Measurements from ENCODE around the gene TCP11. TPM values are rescaled to one million over a fixed set of nuclear protein-coding genes. Genes with fewer than 3 reads are reported as not detected.

Gene TCP11
- total RNA-seq, 1 donor from 2014 or later = not detected

DNA sequence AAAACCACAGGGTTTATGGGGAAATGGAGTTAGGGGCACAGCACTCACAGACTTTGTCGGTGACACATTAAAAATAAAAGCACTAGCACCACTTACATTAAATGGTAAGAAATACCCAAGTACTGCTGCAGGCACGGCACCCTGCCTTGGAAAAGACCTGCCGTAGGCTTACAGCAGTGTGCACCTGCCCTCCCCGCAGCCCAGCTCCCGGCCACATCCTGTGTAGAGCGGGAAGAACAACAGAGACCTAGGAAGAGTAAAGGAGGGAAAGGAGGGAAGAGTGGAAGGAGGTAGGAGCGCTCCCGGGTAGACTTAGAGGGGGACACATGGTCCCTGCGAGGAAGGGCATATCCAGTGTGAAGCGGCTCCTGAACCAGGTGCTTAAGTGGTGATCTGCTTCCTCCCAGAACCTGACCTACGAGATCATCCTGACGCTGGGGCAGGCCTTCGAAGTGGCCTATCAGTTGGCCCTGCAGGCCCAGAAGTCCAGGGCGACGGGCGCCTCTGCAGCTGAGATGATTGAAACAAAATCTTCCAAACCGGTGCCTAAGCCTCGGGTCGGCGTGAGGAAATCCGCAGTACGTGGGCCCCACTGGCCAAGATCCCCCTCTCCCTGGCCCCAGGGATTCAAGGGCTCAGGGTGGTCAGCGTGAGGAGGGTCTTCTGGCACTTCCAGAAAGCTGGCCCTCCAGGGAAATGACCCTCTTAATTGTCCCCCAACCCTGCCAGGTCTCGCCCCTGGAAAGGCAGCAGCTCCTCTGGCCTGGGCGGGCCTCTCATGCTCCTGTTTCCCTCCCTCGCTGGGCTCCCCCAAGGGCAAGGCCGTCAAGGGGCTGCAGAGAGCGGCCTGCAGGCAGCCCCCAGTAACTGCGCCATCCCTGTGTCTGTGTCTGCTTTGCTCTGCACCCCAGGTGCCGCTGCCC is 55.5 kb downstream of the TCP11 start:
- Mint-ChIP-seq H3K36me3 (ENCODE audit: low read depth) (peaks cover 68% of the 10 kb centered on the region), H3K27me3 (no peaks in the 10 kb centered on the region)
- CTCF ChIA-PET = no interaction called here

DNA sequence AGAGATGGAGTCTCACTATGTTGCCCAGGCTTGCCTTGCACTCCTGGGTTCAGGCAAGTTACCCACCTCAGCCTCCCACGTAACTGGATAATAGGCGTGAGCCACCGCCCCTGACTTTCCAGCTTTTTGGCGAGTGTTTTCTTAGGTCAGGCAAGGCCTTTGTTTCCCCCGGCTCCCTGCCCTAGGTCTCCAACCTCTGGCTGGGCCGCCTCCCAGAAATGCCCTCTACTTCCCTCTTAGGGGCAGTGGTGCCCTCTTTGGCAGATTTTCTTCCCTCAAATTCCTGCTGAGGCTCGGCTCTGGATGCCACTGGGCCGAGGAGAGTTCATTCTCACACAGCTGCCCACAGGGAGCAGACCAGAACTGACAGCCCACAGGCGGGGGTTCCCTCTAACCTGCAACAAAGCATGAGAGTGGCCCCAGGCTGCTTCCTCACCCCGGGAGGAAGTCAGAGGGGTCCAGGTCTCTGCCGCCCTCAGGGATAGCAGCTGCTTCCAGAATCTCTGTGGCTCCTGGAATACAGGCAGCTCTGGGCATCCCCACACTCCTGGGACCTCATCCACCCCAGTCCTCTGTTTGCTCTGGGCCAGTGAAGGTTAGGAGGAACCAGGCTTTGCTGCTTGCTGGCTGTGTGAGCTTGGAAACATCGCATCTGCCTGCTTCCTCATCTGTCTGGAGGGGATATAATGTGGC is 56.5 kb downstream of the TCP11 start:
- no peaks in the 10 kb centered on the region for H3K9me3 Mint-ChIP-seq
- no peak overlapping the region for H3K27ac Mint-ChIP-seq
- H3K36me3 Mint-ChIP-seq (ENCODE audit: low read depth) = peaks cover 73% of the 10 kb centered on the region
- no peaks in the 10 kb centered on the region for H3K4me1 Mint-ChIP-seq
- no peak overlapping the region for H3K4me3 Mint-ChIP-seq
- intact Hi-C loops (cut with micrococcal nuclease) = no loop called here
- ChIA-PET CTCF (no interaction called here), POLR2A (no interaction called here)
- no peak for DNase-seq
- ATAC-seq (ENCODE audit: low read depth) = no peak
- TF ChIP-seq CTCF (IDR thresholded peaks at IDR 0.05) = no peak
- no peaks in the 10 kb centered on the region for H3K27me3 Mint-ChIP-seq

More for the DNA sequence above, 55.5 kb downstream of the TCP11 start:
- DNase-seq (no peak), ATAC-seq (ENCODE audit: low read depth) (no peak)
- Mint-ChIP-seq H3K4me3 (no peak overlapping the region), H3K4me1 (no peaks in the 10 kb centered on the region), H3K9me3 (no peaks in the 10 kb centered on the region), H3K27ac (no peak overlapping the region)
- POLR2A ChIA-PET = interaction anchor here (0.6 kb wide), 1 partner anchor 670 kb away, joined by 3 read pairs; no protein-coding TSS in a partner anchor
- intact Hi-C loops (cut with micrococcal nuclease) = no loop called here
- no peak for TF ChIP-seq CTCF (IDR thresholded peaks at IDR 0.05)

GRCh38 chr6:35084041-35084491 is 57.1 kb downstream of the TCP11 start:
- POLR2A ChIA-PET = no interaction called here

GRCh38 chr6:35083507-35083906 is 57.6 kb downstream of the TCP11 start:
- H3K27ac Mint-ChIP-seq = no peak overlapping the region
- no peak for ATAC-seq (ENCODE audit: low read depth)
- H3K4me1 Mint-ChIP-seq = no peaks in the 10 kb centered on the region
- H3K4me3 Mint-ChIP-seq = no peak overlapping the region
- ChIA-PET POLR2A (no interaction called here), CTCF (no interaction called here)
- no peak for DNase-seq
- H3K36me3 Mint-ChIP-seq (ENCODE audit: low read depth) = peaks cover 74% of the 10 kb centered on the region
- no peaks in the 10 kb centered on the region for H3K9me3 Mint-ChIP-seq
- H3K27me3 Mint-ChIP-seq = no peaks in the 10 kb centered on the region
- TF ChIP-seq CTCF (IDR thresholded peaks at IDR 0.05) = no peak
- intact Hi-C loops (cut with micrococcal nuclease) = no loop called here

More at GRCh38 chr6:35084041-35084491, 57.1 kb downstream of the TCP11 start:
- no peak overlapping the region for H3K27ac Mint-ChIP-seq
- intact Hi-C loops (cut with micrococcal nuclease) = no loop called here
- DNase-seq = no peak
- no peaks in the 10 kb centered on the region for H3K9me3 Mint-ChIP-seq
- no peak for TF ChIP-seq CTCF (IDR thresholded peaks at IDR 0.05)
- H3K36me3 Mint-ChIP-seq (ENCODE audit: low read depth) = peaks cover 74% of the 10 kb centered on the region
- no peaks in the 10 kb centered on the region for H3K27me3 Mint-ChIP-seq
- H3K4me1 Mint-ChIP-seq = no peaks in the 10 kb centered on the region
- H3K4me3 Mint-ChIP-seq = no peak overlapping the region
- no peak for ATAC-seq (ENCODE audit: low read depth)
- CTCF ChIA-PET = no interaction called here

DNA sequence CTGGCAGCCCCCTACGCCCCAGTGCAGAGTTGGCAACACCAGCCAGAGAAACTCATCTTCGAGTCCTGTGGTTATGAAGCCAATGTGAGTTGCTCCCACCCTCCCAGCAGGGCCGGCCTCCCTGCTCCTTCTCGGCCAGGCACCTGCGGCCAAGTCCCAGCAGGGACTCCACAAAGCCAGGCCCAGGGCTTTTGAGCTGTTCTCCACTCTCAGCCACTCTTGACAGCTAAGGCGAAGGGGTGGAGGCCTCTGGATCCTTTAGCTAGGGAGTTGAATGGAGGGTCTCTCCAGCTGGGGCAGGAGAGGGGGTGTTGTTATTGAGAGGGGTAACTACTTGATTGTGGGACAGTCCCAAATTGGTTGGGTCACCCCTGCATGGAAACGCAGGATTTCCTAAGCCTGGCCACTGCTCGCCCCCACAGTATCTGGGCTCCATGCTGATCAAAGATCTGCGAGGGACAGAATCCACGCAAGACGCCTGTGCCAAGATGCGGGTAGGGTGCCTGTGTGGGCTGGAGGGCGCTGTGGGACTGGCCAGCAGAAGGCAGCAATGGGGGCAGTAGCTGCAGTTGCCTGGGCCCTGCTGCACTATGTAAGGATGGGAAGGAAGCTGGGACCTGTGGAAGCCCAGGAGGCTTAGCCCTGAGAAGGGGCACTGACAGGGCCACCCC is 58.3 kb downstream of the TCP11 start:
- CTCF ChIA-PET = no interaction called here
- POLR2A ChIA-PET = no interaction called here
- TF ChIP-seq CTCF (IDR thresholded peaks at IDR 0.05) = no peak
- Mint-ChIP-seq H3K36me3 (ENCODE audit: low read depth) (peaks cover 70% of the 10 kb centered on the region), H3K4me3 (no peak overlapping the region), H3K27ac (no peak overlapping the region), H3K4me1 (no peaks in the 10 kb centered on the region), H3K27me3 (no peaks in the 10 kb centered on the region), H3K9me3 (no peaks in the 10 kb centered on the region)
- no peak for DNase-seq
- no peak for ATAC-seq (ENCODE audit: low read depth)
- intact Hi-C loops (cut with micrococcal nuclease) = no loop called here

All from activated B cell treated with CpG ODN at 0.5 μM for 24 hours (primary cell).